WERI-Rb-1 (cell line): Measurements from ENCODE around the gene CNTFR.
A peak's percentile ranks its signal among the peaks of the same experiment; 100 is the strongest.

ENCODE experiments used
- DNase-seq: peaks from one replicate; pipeline ENCODE4 v3.0.0-alpha.2; 2020
- H3K27ac ChIP-seq: fragments of 250-450 bp; sonication (Bioruptor Pico); 2 replicates; pipeline ENCODE4 v1.5.1; 2020; ENCODE audit warnings: mild to moderate bottlenecking, moderate library complexity
- H3K27me3 ChIP-seq: fragments of 250-450 bp; sonication (Bioruptor Pico); 2 replicates; pipeline ENCODE4 v1.5.1; 2021; ENCODE audit warnings: mild to moderate bottlenecking, low read depth, moderate library complexity; ENCODE audit not compliant: insufficient read depth, severe bottlenecking
- H3K36me3 ChIP-seq: fragments of 250-450 bp; sonication (Bioruptor Pico); 2 replicates; pipeline ENCODE4 v1.5.1; 2020; ENCODE audit warnings: mild to moderate bottlenecking, moderate library complexity
- H3K4me3 ChIP-seq: 2 replicates; pipeline ENCODE4 v1.5.1; 2011; ENCODE audit warnings: low read depth, mild to moderate bottlenecking, control low read depth, low read length
- H3K9me3 ChIP-seq: fragments of 250-450 bp; sonication (Bioruptor Pico); 2 replicates; pipeline ENCODE4 v1.5.1; 2021; ENCODE audit warnings: mild to moderate bottlenecking, moderate library complexity; ENCODE audit not compliant: severe bottlenecking
- CTCF ChIP-seq: IDR thresholded peaks from 2 replicates; pipeline ENCODE4 v1.5.1; 2011; ENCODE audit warnings: low read depth, mild to moderate bottlenecking, control low read depth, inconsistent platforms, low read length

CNTFR gene

GRCh38 chr9:34629491-34629808 is 39.9 kb upstream of the CNTFR start:
- no peak for DNase-seq
- Histone ChIP-seq H3K4me3 (no peak overlapping the region), H3K27me3 (peaks cover 21% of the 10 kb centered on the region), H3K36me3 (no peaks in the 10 kb centered on the region), H3K27ac (no peak overlapping the region), H3K9me3 (no peaks in the 10 kb centered on the region)
- TF ChIP-seq CTCF, result no peak

GRCh38 chr9:34628656-34629490 is 39.3 kb upstream of the CNTFR start, which contains the start of gene ARID3C:
Gene ARID3C (minus strand): TSS chr9:34629066. CDS start chr9:34628014, 1,052 bp downstream.
- peak within 1 kb of the TSS; percentile 34 for H3K4me3 ChIP-seq
- peak; percentile 31 for DNase-seq
- H3K9me3 ChIP-seq, result no peaks in the 10 kb centered on the region
- H3K27ac ChIP-seq, result no peak within 1 kb of the TSS
- no peaks in the 10 kb centered on the region for H3K36me3 ChIP-seq
- H3K27me3 ChIP-seq, result peaks cover 21% of the 10 kb centered on the region
- TF ChIP-seq CTCF, result no peak

GRCh38 chr9:34627716-34628655 is 38.5 kb upstream of the CNTFR start:
- Histone ChIP-seq H3K4me3 (peak overlapping the region; percentile 15), H3K36me3 (no peaks in the 10 kb centered on the region), H3K9me3 (no peaks in the 10 kb centered on the region), H3K27me3 (peaks cover 21% of the 10 kb centered on the region), H3K27ac (no peak overlapping the region)
- no peak for TF ChIP-seq CTCF
- no peak for DNase-seq

- H3K27me3 ChIP-seq, result peaks cover 20% of the 10 kb centered on the region
Observed at GRCh38 chr9:34625186-34625486, 35.6 kb upstream of the CNTFR start.

GRCh38 chr9:34624475-34625185 is 35.1 kb upstream of the CNTFR start:
- no peak overlapping the region for H3K4me3 ChIP-seq
- H3K9me3 ChIP-seq, result no peaks in the 10 kb centered on the region
- TF ChIP-seq CTCF, result no peak
- peaks cover 16% of the 10 kb centered on the region for H3K27me3 ChIP-seq
- no peaks in the 10 kb centered on the region for H3K36me3 ChIP-seq
- DNase-seq, result no peak
- H3K27ac ChIP-seq, result no peak overlapping the region

More at GRCh38 chr9:34625186-34625486, 35.6 kb upstream of the CNTFR start:
- H3K4me3 ChIP-seq, result no peak overlapping the region
- no peak for DNase-seq
- no peak overlapping the region for H3K27ac ChIP-seq
- no peaks in the 10 kb centered on the region for H3K36me3 ChIP-seq
- H3K9me3 ChIP-seq, result no peaks in the 10 kb centered on the region
- no peak for TF ChIP-seq CTCF
